Esophagus muscularis mucosa (tissue), 4 donors: ENCODE data around the gene BAD. TPM values are rescaled to one million over a fixed set of nuclear protein-coding genes. Genes with fewer than 3 reads are reported as not detected.
A peak's percentile ranks its signal among the peaks of the same experiment; 100 is the strongest.
"Not testable (repeated sequence)": the region's sequence is repeated elsewhere in the genome, so short reads cannot be mapped to it uniquely, and the experiment has no call there.

Source experiments
- DNase-seq: peaks from one replicate; pipeline ENCODE4 v3.0.0-alpha.2; 2017; ENCODE audit errors: extremely low spot score
- H3K27ac ChIP-seq, 4 donors: fragments of 200-600 bp; sonication (generic); replicated peaks in 1 of 4; 1 replicate in 3 of 4; 2 replicates in 1 of 4; pipeline ENCODE4 v1.5.1; 2016 to 2019; ENCODE audit warnings: mild to moderate bottlenecking in 1 of 4
- H3K27me3 ChIP-seq, 4 donors: fragments of 200-600 bp; sonication (generic); one replicate each; pipeline versions ENCODE4 v1.5.1 to v1.6.0; 2016 to 2019
- H3K36me3 ChIP-seq, 4 donors: fragments of 200-600 bp; sonication (generic); one replicate each; pipeline ENCODE4 v1.5.1; 2016 to 2019
- H3K4me1 ChIP-seq, 4 donors: fragments of 200-600 bp; sonication (generic); one replicate each; pipeline ENCODE4 v1.5.1; 2016 to 2019
- H3K4me3 ChIP-seq, 4 donors: fragments of 200-600 bp; sonication (generic); 1 replicate in 2 of 4; 2 replicates in 2 of 4; pipeline ENCODE4 v1.5.1; 2016 to 2019; ENCODE audit warnings: mild to moderate bottlenecking in 4 of 4, moderate library complexity in 1 of 4
- H3K9me3 ChIP-seq, 4 donors: fragments of 200-600 bp; sonication (generic); 1 replicate in 3 of 4; 2 replicates in 1 of 4; pipeline ENCODE4 v1.5.1; 2016 to 2019
- CTCF ChIP-seq, 3 experiments: fragments of 200-600 bp in 2 of 3; fragments of 450-650 bp in 1 of 3; sonication (generic) in 2 of 3; IDR thresholded peaks; one replicate each; pipeline ENCODE4 v1.5.1; 2017 to 2019; ENCODE audit warnings: antibody characterized with exemption in 3 of 3, mild to moderate bottlenecking in 2 of 3, moderate library complexity in 1 of 3
- EP300 ChIP-seq: sonication (generic); formaldehyde crosslinking; IDR thresholded peaks from one replicate; pipeline ENCODE4 v1.6.1; 2017; ENCODE audit warnings: antibody characterized with exemption
- POLR2A ChIP-seq: fragments of 450-650 bp; IDR thresholded peaks from one replicate; pipeline ENCODE4 v1.6.1; 2017; ENCODE audit warnings: antibody characterized with exemption, moderate library complexity, mild to moderate bottlenecking, low read depth
- POLR2AphosphoS5 ChIP-seq, 2 donors: sonication (generic); formaldehyde crosslinking; IDR thresholded peaks; one replicate each; pipeline ENCODE4 v1.6.1; 2017; ENCODE audit warnings: antibody characterized with exemption in 2 of 2
- WGBS: methylation state at CpG from one replicate; pipeline ENCODE4 v1.1.5; 2018; 5-methylcytosine and 5-hydroxymethylcytosine counted together
- intact Hi-C: fragments of 100-400 bp; cut with DNase I; formaldehyde crosslinking; loops from one replicate; pipeline ENCODE4 v1.15.1; 2023
- total RNA-seq, 4 donors: library from RNA; depleted of rRNA; stranded (reverse); fragments of >200 nt; gene quantifications; one replicate each; pipeline versions ENCODE4 v1.1.0 to v1.2.1, GENCODE V29; 2016

Gene BAD
- total RNA-seq, 4 donors from 2014 or later, result 99.3 to 138 (median 122) TPM

GRCh38 chr11:64314805-64315561 is 30.5 kb upstream of the BAD start:
- no peaks in the 10 kb centered on the region for H3K9me3 ChIP-seq
- intact Hi-C loops, result no loop called here

GRCh38 chr11:64314146-64314804 is 29.8 kb upstream of the BAD start:
- Histone ChIP-seq H3K27me3 (no peaks in the 10 kb centered on the region), H3K9me3 (no peaks in the 10 kb centered on the region), H3K4me3 (peak overlapping the region in 1 of 4 donors; percentile 35), H3K27ac (peak overlapping the region; percentile 50 to 73 (median 66)), H3K36me3 (peaks cover 12 to 37% (median 34%) of the 10 kb centered on the region in 4 donors), H3K4me1 (peaks cover 23 to 51% (median 39%) of the 10 kb centered on the region in 4 donors)
- TF ChIP-seq CTCF (IDR thresholded peaks at IDR 0.05), result no peak
- TF ChIP-seq POLR2A, result no peak
- TF ChIP-seq POLR2AphosphoS5 (IDR thresholded peaks at IDR 0.05), result no peak
- no peak for TF ChIP-seq EP300
- intact Hi-C loops, result no loop called here
- 74% methylated on average over 9 of the region's 19 CpGs for WGBS
- no peak for DNase-seq

More at GRCh38 chr11:64314805-64315561, 30.5 kb upstream of the BAD start:
- H3K36me3 ChIP-seq, result peaks cover 12 to 40% (median 34%) of the 10 kb centered on the region in 4 donors
- peaks cover 27 to 58% (median 42%) of the 10 kb centered on the region in 4 donors for H3K4me1 ChIP-seq
- H3K27ac ChIP-seq, result peak overlapping the region in 1 of 4 donors; percentile 59
- TF ChIP-seq POLR2AphosphoS5 (IDR thresholded peaks at IDR 0.05) (no peak), EP300 (no peak), CTCF (IDR thresholded peaks at IDR 0.05) (no peak), POLR2A (no peak)
- no peaks in the 10 kb centered on the region for H3K27me3 ChIP-seq
- 93% methylated on average over 19 of the region's 24 CpGs for WGBS
- no peak overlapping the region for H3K4me3 ChIP-seq
- DNase-seq, result no peak

- intact Hi-C loops, result no loop called here
- H3K27me3 ChIP-seq, result no peaks in the 10 kb centered on the region
- H3K4me3 ChIP-seq, result peak overlapping the region in 1 of 4 donors; percentile 35
- TF ChIP-seq EP300, result no peak
- peak overlapping the region; percentile 50 to 73 (median 66) for H3K27ac ChIP-seq
- DNase-seq, result no peak
- 49% methylated on average over 6 of the region's 18 CpGs for whole genome bisulfite sequencing
- H3K4me1 ChIP-seq, result peaks cover 16 to 45% (median 33%) of the 10 kb centered on the region in 4 donors
- peaks cover 12 to 42% (median 34%) of the 10 kb centered on the region in 4 donors for H3K36me3 ChIP-seq
- no peaks in the 10 kb centered on the region for H3K9me3 ChIP-seq
Measured at GRCh38 chr11:64313491-64314145, 29.2 kb upstream of the BAD start.

GRCh38 chr11:64312947-64313346 is 28.5 kb upstream of the BAD start:
- intact Hi-C loops, result no loop called here
- Histone ChIP-seq H3K9me3 (no peaks in the 10 kb centered on the region), H3K4me1 (peaks cover 14 to 41% (median 31%) of the 10 kb centered on the region in 4 donors), H3K27me3 (no peaks in the 10 kb centered on the region), H3K36me3 (peaks cover 12 to 42% (median 34%) of the 10 kb centered on the region in 4 donors), H3K4me3 (no peak overlapping the region), H3K27ac (peak overlapping the region; percentile 50 to 73 (median 66))
- WGBS, result 89% methylated on average over 10 of the region's 10 CpGs
- TF ChIP-seq POLR2A (no peak), EP300 (no peak), POLR2AphosphoS5 (IDR thresholded peaks at IDR 0.05) (no peak), CTCF (IDR thresholded peaks at IDR 0.05) (no peak)
- no peak for DNase-seq

- H3K27me3 ChIP-seq, DNase-seq, intact Hi-C loops, H3K9me3 ChIP-seq, H3K4me3 ChIP-seq: not testable (repeated sequence)
- H3K36me3 ChIP-seq, result peaks cover 0 to 11% (median 2%) of the 10 kb centered on the region in 4 donors
- WGBS, result 88% methylated on average over 5 of the region's 5 CpGs
- peak overlapping the region in 2 of 4 donors; percentile 91 to 93 for H3K27ac ChIP-seq
- peaks cover 23 to 43% (median 42%) of the 10 kb centered on the region in 4 donors for H3K4me1 ChIP-seq
Measured at GRCh38 chr11:64307795-64308194, 23.3 kb upstream of the BAD start.
